HG02610 (cell line): Measurements from ENCODE around the gene PHC2.

Experiments
- ATAC-seq: cut with Tn5 transposase; IDR thresholded peaks from one replicate; pipeline ENCODE4 v1.9.1; 2021; ENCODE audit warnings: mild to moderate bottlenecking, moderate library complexity; ENCODE audit not compliant: unreplicated experiment

The PHC2 gene

DNA sequence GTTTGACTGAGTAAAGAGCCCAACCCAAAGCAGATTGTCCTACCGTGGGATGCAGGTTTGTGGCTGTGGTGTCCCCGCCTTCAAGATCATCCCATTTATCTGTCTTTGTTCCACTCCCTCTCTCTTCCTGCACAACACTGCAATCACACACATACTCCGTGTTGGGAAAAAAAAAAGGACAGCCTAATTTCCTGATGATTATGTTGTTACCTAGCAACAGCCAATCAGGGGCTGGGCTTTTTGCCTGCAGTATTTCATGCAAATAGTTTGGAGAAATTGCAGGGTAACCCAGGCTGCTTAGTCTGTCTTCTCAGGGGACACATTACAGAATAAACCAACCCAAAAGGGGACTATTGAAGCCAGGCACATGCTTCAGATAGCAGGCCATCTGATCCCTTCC is 38.3 kb downstream of the PHC2 start:
- ATAC-seq: no peak

DNA sequence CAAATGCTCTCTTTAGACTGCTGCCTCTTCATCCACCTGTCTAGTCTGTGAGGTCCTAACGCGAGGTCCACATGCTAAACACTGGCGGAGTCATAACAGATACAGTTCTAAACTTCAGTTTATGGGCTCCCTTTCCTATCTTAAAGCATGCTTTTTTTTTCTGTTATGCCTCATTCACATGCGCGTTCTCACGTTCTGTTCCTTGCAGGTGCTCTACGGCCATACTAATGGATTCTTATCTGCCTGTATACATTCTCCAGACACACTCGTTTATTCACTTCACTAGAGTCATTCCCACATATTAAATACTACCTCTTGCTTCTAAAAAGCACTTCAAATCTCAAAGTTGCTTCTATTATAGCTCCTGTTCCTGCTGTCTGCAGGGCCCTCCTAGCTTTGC is 38.7 kb downstream of the PHC2 start:
- ATAC-seq: no peak

DNA sequence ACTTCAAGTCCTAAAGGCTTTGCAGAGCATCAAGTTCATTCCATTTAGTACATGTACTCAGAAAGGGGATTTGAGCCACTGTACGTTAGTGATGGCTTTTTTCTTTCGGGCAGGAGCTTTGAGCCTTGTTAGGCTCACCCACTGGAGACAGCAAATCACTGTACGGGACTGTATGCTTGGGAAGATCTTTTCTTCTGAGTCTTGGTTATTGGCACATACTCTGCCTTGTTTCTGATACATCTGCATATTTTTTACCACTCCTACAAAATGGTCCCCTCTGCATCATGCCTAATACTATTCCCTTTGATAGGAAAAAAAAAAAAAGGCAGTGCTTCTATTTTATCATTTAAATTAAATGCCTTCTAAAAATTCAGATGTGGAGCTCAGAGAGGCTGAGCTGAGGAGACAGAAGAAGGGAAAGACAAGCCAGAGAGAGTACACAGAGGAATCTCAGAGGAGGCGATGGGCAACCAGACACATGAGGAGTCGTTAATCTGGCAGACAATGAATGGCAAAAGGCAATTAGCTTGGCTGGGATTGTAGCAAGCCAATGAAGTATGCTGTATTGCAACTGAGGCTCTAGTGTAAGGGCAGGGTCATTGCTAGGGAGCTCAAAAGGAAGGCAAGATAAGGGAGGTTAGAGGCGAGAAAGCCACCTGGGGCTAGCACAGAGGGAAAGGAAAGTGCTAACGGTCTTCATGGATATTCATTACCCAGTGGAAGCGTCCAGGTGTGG is 39.4 kb downstream of the PHC2 start:
- no peak for ATAC-seq

DNA sequence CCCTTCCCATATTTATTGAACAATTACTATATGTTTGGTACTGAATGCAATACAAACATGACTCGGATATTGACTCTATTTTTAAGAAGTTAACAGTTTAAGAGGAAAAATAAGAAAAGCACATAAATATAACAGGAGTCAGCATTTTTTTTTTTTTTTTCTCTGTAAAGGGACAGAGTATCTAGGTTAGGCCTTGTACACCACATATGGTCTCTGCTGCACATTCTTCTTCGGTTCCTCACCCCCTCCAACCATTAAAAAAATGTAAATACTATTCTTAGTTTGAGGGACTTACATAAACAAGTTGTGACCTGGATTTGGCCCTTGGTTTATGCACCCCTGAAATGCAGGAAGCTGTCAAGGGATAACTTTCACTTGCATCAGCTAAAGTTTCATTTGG is 40.4 kb downstream of the PHC2 start:
- no peak for ATAC-seq

DNA sequence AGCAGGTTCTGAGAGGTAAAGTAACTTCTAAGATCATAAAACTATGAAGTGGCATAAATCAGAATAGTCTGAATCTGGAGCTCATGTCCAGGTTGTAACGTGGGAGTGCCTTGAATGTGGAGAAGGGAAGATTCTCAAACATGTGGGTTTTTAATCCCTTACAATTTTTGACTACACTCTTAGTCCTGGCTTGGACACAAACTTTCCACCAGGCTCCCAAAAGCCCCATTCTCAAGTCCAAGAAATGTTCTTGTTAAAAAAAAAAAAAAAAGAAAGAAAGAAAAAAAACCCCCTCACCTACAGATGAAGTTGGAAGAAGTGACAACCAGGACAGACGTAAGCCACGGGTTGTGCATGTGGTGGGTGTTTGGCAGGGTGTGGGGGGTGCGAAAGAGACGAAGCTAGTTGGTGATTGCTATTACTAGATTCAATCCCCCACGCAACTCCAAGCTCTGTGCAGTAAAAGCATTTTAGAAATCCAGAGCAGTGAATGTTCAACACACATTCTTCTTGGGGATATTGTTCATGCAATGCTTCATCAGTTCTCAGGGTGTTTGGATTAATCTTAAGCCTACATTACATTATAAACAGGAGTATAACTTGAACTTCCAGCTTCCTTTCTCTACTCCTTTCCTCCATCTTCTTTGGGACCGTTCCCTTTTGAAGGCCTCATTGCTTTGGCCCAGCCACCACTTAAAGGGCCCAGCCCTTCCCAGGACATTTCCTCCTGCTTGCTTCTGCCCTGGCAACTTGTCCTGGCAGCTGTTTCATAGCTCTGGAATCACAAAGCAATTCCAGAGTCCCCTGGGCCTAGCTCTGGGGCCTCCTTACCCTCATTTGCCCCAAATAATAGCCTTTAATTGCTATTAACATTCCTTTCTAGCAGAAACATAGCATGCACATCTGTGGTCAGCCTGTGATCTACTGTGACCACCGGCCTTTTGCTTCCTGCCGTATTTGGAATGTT is 41.8 kb downstream of the PHC2 start:
- ATAC-seq: no peak

DNA sequence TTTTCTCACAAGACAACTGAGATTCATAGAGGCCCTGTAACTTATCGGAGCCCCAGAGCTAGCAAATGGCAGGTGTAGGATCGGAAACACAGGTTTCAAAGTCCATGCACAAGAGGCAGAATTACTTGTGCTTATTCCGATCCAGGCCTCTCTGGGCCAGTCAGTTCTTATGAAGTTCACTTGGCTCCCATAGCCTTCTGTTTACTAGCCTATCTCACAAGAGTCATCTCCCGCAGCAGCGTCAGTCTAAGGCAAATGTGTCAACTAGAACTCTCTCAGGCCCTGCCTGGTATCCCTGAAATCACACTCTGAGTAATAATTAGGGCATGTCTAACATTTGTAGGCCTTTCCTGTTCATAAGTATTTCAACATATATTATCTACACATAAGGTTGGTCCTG is 43.3 kb downstream of the PHC2 start:
- ATAC-seq: no peak

DNA sequence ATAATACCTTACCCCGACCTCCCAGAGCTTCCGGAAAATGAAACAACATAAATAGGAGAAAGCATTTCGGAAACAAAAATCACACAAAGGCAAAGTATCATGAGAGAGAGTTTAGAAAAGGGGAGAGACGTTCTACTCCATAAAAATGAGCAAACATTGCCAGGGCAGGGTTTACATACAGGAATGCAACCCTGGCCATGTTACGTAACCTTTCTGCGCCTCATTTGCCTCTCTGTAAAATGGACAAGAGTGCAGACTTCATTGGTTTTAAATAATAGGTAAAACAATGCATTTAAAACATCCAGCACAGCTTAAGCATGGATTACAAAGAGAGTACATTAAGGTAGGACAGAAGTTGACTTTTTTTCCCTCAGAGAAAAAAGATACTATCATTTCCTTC is 45.6 kb downstream of the PHC2 start:
- no peak for ATAC-seq

DNA sequence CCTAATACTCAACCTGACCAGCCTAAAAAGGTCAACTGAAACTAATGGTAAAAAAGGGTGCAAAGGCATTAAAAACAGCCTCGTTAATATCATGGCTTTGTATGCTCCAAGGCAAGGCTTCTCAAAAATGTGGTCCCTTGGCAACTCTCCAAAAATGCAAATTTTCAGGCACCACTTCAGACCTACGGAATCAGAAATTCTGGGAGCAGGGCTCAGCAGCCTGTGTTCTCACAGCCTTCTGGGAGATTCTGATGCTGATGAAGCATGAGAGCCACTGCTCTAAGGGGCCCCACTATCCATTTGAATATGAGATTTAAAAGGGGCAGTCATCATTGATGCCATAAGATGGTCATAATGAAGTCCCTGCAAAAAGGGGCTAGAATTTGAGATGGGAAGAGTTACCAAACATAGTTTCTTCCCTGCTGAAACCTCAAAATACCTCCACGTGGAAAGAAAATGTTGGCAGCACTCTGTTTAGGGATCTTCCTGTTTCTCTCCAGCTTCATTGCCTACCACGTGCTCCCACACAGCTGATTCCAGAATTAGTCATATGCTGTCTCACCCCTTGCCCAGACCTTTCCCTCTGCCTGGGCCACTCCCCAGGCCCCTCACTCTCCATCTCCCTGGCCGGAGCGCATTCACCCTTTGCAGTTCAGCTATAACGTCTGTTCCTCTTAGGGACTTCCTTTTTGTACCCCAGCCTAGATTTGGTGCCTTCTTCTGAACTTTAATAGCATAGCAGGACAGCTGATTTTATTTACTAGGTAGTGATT is 46.7 kb downstream of the PHC2 start:
- ATAC-seq: no peak

DNA sequence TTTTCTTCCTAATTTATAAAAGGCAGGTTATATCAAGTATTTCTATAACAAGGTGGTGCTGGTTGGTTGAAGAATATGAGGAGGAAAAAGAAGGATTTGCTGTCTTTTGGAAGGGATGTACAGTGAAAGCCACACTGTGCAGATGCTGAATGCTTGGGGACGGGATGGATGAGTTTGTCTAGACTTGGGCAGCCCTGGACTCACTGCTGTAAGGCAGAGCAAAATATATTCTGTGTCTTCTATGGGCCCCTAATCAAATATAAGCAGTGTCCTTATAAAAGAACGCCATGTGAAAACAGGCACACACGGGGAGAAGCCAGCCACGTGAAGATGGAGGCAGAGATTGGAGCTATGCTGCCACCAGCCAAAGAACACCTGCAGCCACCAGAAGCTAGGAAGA is 47.4 kb downstream of the PHC2 start:
- no peak for ATAC-seq

DNA sequence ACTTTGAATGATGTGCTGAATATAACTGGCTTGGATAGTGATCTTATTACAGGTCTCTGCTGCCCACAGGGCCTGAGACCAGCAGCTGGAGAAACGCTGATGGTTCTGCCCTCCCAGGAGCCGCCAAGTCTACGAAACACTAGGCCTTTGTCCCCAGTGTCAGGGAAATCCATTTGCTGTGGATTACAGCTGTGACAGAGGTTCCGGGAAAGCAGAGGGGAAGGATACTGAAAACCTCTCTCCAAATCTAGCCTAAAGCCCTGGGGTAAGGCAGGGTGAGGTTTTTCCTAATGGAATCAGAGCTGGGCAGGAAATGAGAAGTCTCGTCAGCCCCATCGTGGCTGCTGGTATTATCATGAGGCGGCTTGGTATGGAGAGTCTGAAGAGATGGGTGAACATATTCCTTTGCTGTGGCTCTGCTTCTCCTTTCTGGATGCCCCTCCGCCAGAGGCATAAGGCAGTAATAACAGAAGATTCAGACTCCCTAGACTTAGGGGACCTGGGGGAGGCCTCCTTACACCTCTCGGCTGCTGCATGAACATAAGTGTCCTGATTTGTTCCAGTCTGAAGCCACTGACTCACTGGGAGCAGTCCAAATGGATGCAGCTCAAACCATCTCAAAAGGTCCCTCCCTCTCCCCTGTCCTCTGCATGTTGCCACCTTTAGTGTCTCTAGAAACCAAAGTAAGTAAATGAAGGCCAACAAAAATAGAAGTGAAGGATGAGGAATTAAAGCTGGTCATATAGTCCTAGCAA is 48.1 kb downstream of the PHC2 start:
- no peak for ATAC-seq

DNA sequence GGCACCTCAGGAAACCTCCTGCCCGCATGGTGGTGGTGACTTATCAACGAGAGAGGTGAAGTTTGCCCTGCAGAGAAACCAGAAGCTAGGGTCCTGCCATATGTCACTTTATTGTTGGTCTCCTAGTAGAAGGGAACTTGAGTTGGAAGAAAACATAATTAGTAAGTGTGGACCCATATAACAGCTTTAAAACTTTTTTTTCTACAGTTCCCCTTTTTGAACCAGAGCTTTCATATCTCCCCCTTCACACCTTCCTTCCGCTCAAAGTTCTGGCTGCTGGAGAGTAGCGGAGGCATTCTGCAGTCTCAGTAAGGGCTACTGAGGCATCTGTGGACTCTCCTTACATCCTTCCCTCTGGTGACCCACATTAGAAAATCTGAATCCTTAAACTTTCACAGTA is 48.9 kb downstream of the PHC2 start:
- ATAC-seq: no peak

DNA sequence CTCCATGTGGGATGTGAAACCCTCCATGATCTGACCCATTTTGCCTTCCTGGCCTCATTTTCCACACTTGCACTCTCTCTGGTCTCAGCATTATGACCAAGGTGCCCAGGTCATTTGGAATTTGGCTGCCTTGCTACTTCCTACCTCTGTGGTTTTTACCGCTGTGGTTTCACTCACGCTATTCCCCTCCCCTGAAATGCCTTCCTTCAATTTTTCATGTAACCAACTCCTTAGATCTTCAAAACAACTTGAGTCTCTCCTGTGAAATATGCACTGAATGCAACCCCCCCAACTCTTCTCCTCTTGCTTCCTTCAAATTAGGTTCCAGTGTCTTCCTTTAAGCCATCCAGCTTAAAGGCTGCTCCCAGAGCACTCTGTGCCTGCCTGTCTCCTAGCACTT is 50.1 kb downstream of the PHC2 start:
- ATAC-seq: no peak

DNA sequence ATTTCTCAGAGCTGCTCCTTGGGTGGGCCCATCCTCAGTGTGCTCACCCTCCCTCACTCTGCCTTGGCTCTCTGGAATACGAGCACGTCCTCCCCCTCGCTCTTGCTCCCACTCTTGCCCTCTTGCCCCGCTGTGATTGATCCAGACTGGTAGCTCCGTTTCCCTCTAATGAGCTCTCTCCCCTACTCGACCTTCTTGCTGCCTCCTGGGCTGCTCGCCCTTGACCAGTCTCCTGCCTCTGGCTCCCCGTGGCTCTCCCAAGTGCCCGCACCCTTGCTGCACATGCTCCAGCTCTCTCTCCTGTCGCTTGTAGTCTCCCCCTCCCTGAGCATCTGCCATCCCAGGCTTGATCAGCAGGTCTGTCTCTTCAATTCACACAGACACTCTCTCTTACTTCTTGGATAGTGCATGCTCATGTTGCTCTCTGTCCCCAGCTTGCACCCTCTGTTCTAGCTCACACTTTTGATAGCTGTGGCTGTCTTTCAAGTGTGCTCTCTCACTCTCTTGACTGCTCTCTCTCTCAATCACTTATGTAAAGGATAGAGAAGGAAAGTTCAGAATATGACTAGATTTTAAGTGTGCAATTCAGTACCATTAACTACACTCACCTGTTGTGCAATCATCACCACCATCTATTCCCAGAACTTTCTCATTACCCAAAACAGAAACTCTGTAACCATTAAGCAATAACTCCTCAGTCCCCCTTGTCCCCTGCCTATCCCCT is 51.1 kb downstream of the PHC2 start:
- no peak for ATAC-seq

DNA sequence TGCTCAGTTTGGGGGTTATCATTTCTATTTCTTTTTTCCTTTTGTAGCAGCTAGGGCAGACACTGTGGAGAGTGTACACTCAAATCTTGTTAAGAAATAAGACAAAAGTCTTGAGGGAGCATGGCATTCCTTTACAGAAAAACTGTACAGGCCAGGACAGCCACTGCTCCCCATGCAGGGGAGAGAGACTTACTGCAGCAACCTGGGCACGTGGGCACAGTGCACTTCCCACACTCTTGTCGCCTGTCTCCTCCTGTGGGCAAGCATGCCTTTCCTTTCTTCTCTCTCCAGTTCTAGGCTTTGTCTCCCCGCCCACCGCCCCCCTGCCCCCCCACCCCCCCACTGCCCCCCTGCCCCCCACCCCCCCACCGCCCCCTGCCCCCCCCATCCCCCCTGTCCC is 51.9 kb downstream of the PHC2 start:
- no peak for ATAC-seq

DNA sequence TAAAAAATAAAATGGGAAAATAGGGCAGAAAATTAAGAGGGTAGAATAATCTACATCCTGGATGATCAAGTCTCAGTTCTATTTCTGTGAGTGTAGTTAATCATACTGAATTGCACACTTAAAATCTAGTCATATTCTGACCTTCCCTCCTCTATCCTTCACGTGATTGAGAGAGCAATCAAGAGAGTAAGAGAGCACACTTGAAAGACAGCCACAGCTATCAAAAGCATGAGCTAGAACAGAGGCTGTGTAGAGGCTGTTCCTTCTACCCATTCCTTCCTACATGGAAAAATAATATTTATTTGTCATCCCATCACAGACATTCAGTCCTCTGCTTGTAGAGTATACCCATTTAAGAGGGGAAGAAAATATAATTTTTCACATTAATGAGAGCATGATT is 52.4 kb downstream of the PHC2 start:
- ATAC-seq: no peak

DNA sequence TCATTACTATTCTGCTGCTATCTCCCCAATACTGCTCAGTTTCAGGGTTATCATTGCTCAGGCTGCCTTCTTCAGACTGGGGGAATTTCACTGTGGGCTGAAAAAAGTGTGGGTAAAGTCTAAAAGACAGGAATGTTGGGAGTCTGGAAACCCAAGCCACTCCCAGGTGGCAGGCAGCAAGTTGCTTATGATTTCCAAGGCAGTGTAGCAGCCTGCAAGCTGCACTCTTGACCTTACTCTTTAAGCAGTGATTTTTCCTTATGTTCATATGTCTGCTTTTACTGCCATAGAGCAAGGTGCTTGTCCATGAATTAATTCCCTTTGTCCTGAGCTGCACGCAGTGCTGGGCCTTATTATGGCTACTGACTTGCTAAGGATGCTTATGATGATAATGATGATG is 53.1 kb downstream of the PHC2 start:
- ATAC-seq: no peak

DNA sequence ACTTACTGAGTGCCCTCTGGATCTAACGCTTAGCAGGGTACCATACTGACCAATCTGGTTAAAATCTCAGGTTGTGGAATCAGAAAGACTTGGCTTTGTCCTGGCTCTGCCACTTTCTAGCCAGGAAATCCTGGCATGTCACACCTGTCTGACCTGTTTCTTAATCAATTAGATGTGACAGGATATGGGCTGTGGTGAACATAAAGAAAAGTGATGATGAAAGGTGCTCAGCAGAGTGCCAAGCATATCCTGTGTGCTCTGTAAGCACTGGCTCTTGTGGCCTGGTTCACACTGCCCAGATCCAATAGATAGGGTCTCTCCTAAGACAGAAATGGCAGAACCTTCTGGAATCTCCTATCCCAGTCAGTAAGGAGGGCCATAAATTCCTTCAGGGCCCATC is 53.9 kb downstream of the PHC2 start:
- no peak for ATAC-seq

DNA sequence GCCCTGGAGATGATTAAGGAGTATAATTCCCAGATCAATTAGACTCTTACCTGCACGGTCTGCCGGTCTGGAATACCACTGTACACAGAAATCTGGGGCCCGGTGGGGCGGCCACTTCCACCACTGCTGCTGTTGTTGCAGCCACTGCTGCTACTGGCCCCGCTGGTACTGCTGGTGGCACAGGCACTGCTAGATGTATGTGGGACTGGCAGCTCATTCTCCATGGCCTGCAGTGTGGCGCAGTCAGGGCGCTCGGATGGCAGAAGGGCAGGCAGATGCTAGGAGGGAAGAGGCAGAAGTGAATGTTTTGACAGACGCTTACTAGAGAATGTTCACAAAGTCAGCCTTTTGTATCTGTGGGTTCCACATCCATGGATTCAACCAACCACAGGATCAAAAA is 55.6 kb downstream of the PHC2 start:
- no peak for ATAC-seq

DNA sequence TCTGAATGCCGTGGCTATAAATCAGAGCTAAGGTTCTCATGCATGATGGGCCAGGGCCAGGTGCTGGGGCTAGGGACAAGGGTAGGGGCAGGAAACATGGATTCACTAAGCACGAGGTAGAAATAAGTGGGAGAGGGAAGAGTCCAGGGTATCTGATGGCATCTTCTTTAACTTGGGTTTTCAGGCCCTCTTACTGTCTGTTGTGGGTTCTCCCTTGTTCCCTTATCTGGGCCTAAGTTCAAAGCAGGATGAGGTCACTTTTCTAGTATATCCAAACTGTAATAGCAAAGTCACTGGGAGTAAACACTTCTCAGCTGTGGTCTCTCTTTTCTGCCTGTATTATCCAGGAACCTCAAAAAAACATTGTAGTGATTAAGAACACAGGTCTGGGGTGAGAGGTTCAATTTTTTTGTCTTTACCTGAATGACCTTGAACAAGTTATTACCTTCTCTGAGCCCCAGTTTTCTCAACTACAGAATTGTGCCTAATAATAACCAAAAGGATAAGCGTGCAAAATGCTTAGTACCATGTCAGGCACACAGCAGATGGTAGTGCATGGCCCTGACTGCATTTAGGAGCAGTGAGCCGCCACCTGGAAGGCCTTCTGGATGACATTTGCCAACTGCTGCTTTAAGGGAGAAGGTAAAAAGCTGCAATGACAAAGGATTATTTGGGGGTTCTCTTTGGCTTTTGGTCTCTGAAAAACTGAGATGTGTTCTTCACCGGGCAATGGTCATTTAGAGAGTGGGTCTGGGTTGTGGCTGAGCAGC is 56.4 kb downstream of the PHC2 start:
- no peak for ATAC-seq
